LNCAP (cell line): Measurements from ENCODE around the gene ZNF837.

Source experiments
- CTCF ChIP-seq: fragments of 450-650 bp; IDR thresholded peaks from 2 replicates; pipeline ENCODE4 v1.5.1; 2017; ENCODE audit warnings: mild to moderate bottlenecking

Gene ZNF837

GRCh38 chr19:58346961-58347929 is 33.6 kb downstream of the ZNF837 start:
- TF ChIP-seq CTCF: no peak

- no peak for TF ChIP-seq CTCF
Measured at GRCh38 chr19:58345558-58345957, 35.3 kb downstream of the ZNF837 start.

- TF ChIP-seq CTCF: no peak
Measured at GRCh38 chr19:58338825-58339558, 41.8 kb downstream of the ZNF837 start.

GRCh38 chr19:58338336-58338735 is 42.5 kb downstream of the ZNF837 start:
- no peak for TF ChIP-seq CTCF

- TF ChIP-seq CTCF: no peak
Measured at GRCh38 chr19:58336820-58337219, 44.0 kb downstream of the ZNF837 start.

GRCh38 chr19:58336216-58336615 is 44.6 kb downstream of the ZNF837 start:
- TF ChIP-seq CTCF: no peak

- TF ChIP-seq CTCF: no peak
Measured at GRCh38 chr19:58335630-58336029, 45.2 kb downstream of the ZNF837 start.
